Choroid plexus epithelial cell (primary cell): Measurements from ENCODE around the gene TMTC2.
A peak's percentile ranks its signal among the peaks of the same experiment; 100 is the strongest.

Experiments used
- DNase-seq: peaks from one replicate; pipeline ENCODE4 v3.0.0-alpha.2; 2010; ENCODE audit warnings: low read depth
- H3K4me3 ChIP-seq: 2 replicates; pipeline ENCODE4 v1.5.1; 2011; ENCODE audit warnings: low read depth, mild to moderate bottlenecking, control low read depth, low read length, moderate library complexity
- CTCF ChIP-seq: conservative IDR thresholded peaks from 2 replicates; pipeline ENCODE4 v1.5.1; 2011; ENCODE audit warnings: low read depth, mild to moderate bottlenecking, control low read depth, inconsistent platforms, low read length, moderate library complexity

Gene TMTC2

GRCh38 chr12:82912406-82912805 lies 225.7 kb downstream of the TMTC2 start:
- TF ChIP-seq CTCF, result no peak
- peak; percentile 79 for DNase-seq
- H3K4me3 ChIP-seq, result no peak overlapping the region

DNA sequence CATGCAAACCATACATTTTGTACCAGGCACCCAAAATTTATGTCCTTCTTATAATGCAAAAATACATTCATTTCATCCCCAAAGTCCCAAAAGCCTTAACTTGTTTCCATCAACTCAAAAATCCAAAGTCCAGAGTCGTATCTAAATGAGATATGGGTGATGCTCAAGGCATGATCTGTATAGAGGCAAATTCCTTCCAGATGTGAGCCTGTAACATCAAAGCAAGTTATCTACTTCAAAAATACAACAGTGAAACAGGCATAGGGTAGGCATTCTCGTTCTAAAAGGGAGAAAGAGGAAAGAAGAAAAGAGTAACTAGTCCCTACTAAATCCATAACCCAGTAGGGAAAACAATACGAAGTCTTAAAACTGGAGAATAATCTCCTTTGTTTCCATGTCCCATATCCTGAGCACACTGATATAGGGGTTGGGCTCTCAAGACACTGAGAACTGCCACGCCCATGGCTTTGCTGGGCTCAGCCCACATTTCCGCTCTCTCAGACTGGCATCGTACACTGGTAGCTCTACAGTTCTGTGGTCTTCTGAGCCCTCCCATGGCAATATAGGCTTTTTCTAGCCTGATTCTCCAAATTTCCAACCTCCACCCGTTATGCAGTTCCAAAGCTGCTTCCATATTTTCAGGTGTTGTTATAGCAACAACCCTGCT lies 232.8 kb downstream of the TMTC2 start:
- DNase-seq, result no peak
- no peak for TF ChIP-seq CTCF
- no peak overlapping the region for H3K4me3 ChIP-seq

DNA sequence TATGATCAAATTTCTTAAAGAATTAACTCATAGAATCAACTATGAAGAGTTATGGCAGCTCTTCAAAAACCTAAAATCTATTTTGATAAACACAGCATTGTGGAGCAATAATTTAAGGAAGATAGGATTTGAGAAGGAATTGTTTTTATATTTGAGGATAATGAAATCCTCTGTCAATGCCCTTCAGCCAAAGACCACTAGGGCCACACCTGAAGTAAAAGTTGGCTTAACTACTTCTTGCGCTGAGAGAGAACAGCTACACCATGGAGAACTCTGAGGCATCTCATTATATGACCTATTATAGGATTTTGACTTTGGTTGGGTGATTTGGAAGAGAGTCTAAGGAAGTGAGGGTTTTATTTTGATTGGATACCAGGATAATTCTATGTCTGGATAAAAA lies 237.2 kb downstream of the TMTC2 start:
- no peak for DNase-seq
- no peak for TF ChIP-seq CTCF
- H3K4me3 ChIP-seq, result no peak overlapping the region

DNA sequence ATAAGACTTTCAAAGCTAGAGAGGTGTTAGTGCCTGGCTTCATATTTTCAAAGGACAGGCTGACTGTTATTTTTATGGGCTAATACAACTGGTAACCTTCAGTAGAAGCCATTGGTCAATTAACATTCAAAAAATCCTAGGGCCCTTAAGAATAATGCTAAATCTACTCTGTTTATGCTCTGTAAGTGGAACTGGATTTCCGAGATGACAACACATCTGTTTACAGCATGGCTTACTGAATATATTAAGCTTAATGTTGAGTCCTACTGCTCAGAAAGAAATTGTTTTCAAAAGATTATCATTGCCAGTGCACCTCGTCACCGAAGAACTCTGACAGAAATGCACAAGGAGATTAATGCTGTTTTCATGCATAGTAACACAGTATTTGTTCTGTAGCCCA lies 239.9 kb downstream of the TMTC2 start:
- TF ChIP-seq CTCF, result no peak
- DNase-seq, result no peak
- no peak overlapping the region for H3K4me3 ChIP-seq

DNA sequence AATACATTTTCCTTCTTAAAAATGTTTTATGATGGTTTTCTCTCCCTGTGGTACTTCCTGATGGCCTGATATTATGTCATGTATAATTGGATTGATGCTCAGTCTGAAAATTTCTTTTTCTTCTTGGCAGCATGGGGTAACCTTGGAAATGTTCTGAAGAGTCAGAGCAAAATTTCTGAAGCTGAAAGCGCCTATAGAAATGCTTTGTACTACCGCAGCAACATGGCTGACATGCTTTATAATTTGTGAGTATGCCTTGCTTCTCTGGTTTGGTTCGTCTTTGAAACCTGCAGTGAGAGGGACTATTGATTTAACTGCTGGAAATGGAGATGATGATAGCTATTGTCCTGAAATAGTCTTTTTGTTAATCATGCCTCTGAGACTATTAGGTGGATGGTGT lies 243.6 kb downstream of the TMTC2 start:
- H3K4me3 ChIP-seq, result no peak overlapping the region
- DNase-seq, result no peak
- no peak for TF ChIP-seq CTCF

GRCh38 chr12:82931349-82932116 lies 244.8 kb downstream of the TMTC2 start:
- H3K4me3 ChIP-seq, result no peak overlapping the region
- TF ChIP-seq CTCF, result no peak
- DNase-seq, result peak; percentile 5

- H3K4me3 ChIP-seq, result no peak overlapping the region
- DNase-seq, result peak; percentile 53
- no peak for TF ChIP-seq CTCF
Observed at GRCh38 chr12:82937151-82937550, 250.4 kb downstream of the TMTC2 start.
